H9 (cell line): ENCODE measurements around the gene PRUNE2. TPM values are rescaled to one million over a fixed set of nuclear protein-coding genes. Genes with fewer than 3 reads are reported as not detected.

Experiments
- DNase-seq: peaks from one replicate; pipeline ENCODE4 v3.0.0-alpha.2; 2017
- H2AFZ ChIP-seq: one replicate; pipeline ENCODE4 v1.6.1; 2013; ENCODE audit warnings: mild to moderate bottlenecking, low read length, control low read depth, moderate library complexity
- H2AK5ac ChIP-seq: 2 replicates; pipeline ENCODE4 v1.6.1; 2013; ENCODE audit warnings: low read length, control low read depth, mixed read lengths; ENCODE audit not compliant: insufficient read length
- H2BK120ac ChIP-seq: one replicate; pipeline ENCODE4 v1.6.1; 2013; ENCODE audit warnings: low read depth, mild to moderate bottlenecking, low read length, control low read depth, inconsistent platforms; ENCODE audit not compliant: poor library complexity, severe bottlenecking
- H2BK12ac ChIP-seq: 2 replicates; pipeline ENCODE4 v1.6.1; 2013; ENCODE audit warnings: low read length, control low read depth, mixed read lengths, low read depth; ENCODE audit not compliant: insufficient read length
- H2BK15ac ChIP-seq: 2 replicates; pipeline ENCODE4 v1.6.1; 2013; ENCODE audit warnings: low read depth, low read length, control low read depth
- H2BK20ac ChIP-seq: one replicate; pipeline ENCODE4 v1.6.1; 2013; ENCODE audit warnings: low read depth, mild to moderate bottlenecking, low read length, control low read depth, inconsistent platforms; ENCODE audit not compliant: poor library complexity, severe bottlenecking
- H2BK5ac ChIP-seq: 2 replicates; pipeline ENCODE4 v1.6.1; 2013; ENCODE audit warnings: low read length, control low read depth, mixed read lengths; ENCODE audit not compliant: insufficient read length
- H3K14ac ChIP-seq: 2 replicates; pipeline ENCODE4 v1.6.1; 2013; ENCODE audit warnings: low read length, control low read depth; ENCODE audit not compliant: insufficient read depth
- H3K18ac ChIP-seq: 2 replicates; pipeline ENCODE4 v1.6.1; 2013; ENCODE audit warnings: low read depth, mild to moderate bottlenecking, mixed read lengths, low read length, control low read depth; ENCODE audit not compliant: insufficient read length
- H3K23ac ChIP-seq: 2 replicates; pipeline ENCODE4 v1.6.1; 2013; ENCODE audit warnings: low read length, control low read depth, mixed read lengths, low read depth; ENCODE audit not compliant: insufficient read length
- H3K23me2 ChIP-seq: 2 replicates; pipeline ENCODE4 v1.6.1; 2013; ENCODE audit warnings: low read depth, mild to moderate bottlenecking, mixed read lengths, low read length, control low read depth; ENCODE audit not compliant: insufficient read length, poor library complexity, severe bottlenecking
- H3K27ac ChIP-seq: 2 replicates; pipeline ENCODE4 v1.5.1; 2013; ENCODE audit warnings: low read length, control low read depth, mixed read lengths, low read depth; ENCODE audit not compliant: insufficient read length
- H3K27me3 ChIP-seq: 2 replicates; pipeline ENCODE4 v1.6.1; 2013; ENCODE audit warnings: low read length, control low read depth, inconsistent platforms; ENCODE audit not compliant: insufficient read depth
- H3K4ac ChIP-seq: 2 replicates; pipeline ENCODE4 v1.6.1; 2013; ENCODE audit warnings: low read depth, mild to moderate bottlenecking, control low read depth, inconsistent platforms, low read length, moderate library complexity
- H3K4me1 ChIP-seq: 2 replicates; pipeline ENCODE4 v1.6.1; 2013; ENCODE audit warnings: low read length, control low read depth, inconsistent platforms; ENCODE audit not compliant: insufficient read depth
- H3K4me2 ChIP-seq: 2 replicates; pipeline ENCODE4 v1.6.1; 2013; ENCODE audit warnings: low read length, control low read depth, mixed read lengths; ENCODE audit not compliant: insufficient read length, insufficient read depth
- H3K56ac ChIP-seq: 2 replicates; pipeline ENCODE4 v1.6.1; 2013; ENCODE audit warnings: low read depth, mild to moderate bottlenecking, mixed read lengths, low read length, control low read depth; ENCODE audit not compliant: insufficient read length
- H3K79me1 ChIP-seq: 2 replicates; pipeline ENCODE4 v1.6.1; 2013; ENCODE audit warnings: low read depth, mild to moderate bottlenecking, moderate library complexity, low read length, control low read depth, inconsistent platforms; ENCODE audit not compliant: insufficient read depth, poor library complexity, severe bottlenecking
- H3K79me2 ChIP-seq: 2 replicates; pipeline ENCODE4 v1.6.1; 2013; ENCODE audit warnings: low read length, control low read depth, inconsistent platforms; ENCODE audit not compliant: insufficient read depth
- H3K9ac ChIP-seq: 2 replicates; pipeline ENCODE4 v1.6.1; 2013; ENCODE audit warnings: low read length, control low read depth, mixed read lengths; ENCODE audit not compliant: insufficient read length; ENCODE audit errors: extremely low read depth
- H3K9me3 ChIP-seq: one replicate; pipeline ENCODE4 v1.6.1; 2013; ENCODE audit warnings: low read depth, low read length, inconsistent platforms; ENCODE audit not compliant: control insufficient read depth
- H3T11ph ChIP-seq: one replicate; pipeline ENCODE4 v1.6.1; 2013; ENCODE audit warnings: mild to moderate bottlenecking, low read length, control low read depth, inconsistent platforms
- H4K20me1 ChIP-seq: one replicate; pipeline ENCODE4 v1.6.1; 2013; ENCODE audit not compliant: control insufficient read depth, insufficient read length, insufficient read depth
- H4K5ac ChIP-seq: 2 replicates; pipeline ENCODE4 v1.6.1; 2013; ENCODE audit warnings: low read depth, mild to moderate bottlenecking, mixed read lengths, low read length, control low read depth; ENCODE audit not compliant: insufficient read length
- H4K8ac ChIP-seq: replicated peaks from 2 replicates; pipeline ENCODE4 v1.6.1; 2013; ENCODE audit warnings: low read length, control low read depth, mixed read lengths, low read depth; ENCODE audit not compliant: insufficient read length
- H4K91ac ChIP-seq: 2 replicates; pipeline ENCODE4 v1.6.1; 2013; ENCODE audit warnings: low read depth, mild to moderate bottlenecking, moderate library complexity, mixed read lengths, low read length, control low read depth; ENCODE audit not compliant: insufficient read length
- H3K27ac Mint-ChIP-seq, 3 experiments: 2 replicates in 2 of 3; 3 replicates in 1 of 3; pipeline ENCODE4 v1.8.0; 2020 to 2021; ENCODE audit warnings: mixed read lengths in 3 of 3, mild to moderate bottlenecking in 1 of 3, moderate library complexity in 1 of 3
- H3K27me3 Mint-ChIP-seq: 2 replicates; pipeline ENCODE4 v1.8.0; 2021; ENCODE audit warnings: low read depth, mild to moderate bottlenecking, moderate library complexity, mixed read lengths
- H3K36me3 Mint-ChIP-seq, 3 experiments: 2 replicates in 2 of 3; 3 replicates in 1 of 3; pipeline ENCODE4 v1.8.0; 2020 to 2021; ENCODE audit warnings: low read depth in 3 of 3, mixed read lengths in 3 of 3; ENCODE audit not compliant: insufficient read depth in 1 of 3
- H3K4me1 Mint-ChIP-seq, 2 experiments: 2 replicates each; pipeline ENCODE4 v1.8.0; 2020; ENCODE audit warnings: mixed read lengths in 2 of 2
- H3K4me3 Mint-ChIP-seq, 2 experiments: 2 replicates in 1 of 2; 3 replicates in 1 of 2; pipeline ENCODE4 v1.8.0; 2020 to 2021; ENCODE audit warnings: mild to moderate bottlenecking in 2 of 2, mixed read lengths in 2 of 2, moderate library complexity in 1 of 2
- H3K9me3 Mint-ChIP-seq, 2 experiments: 2 replicates in 1 of 2; 3 replicates in 1 of 2; pipeline ENCODE4 v1.8.0; 2020; ENCODE audit warnings: mild to moderate bottlenecking in 2 of 2, mixed read lengths in 2 of 2, moderate library complexity in 1 of 2
- WGBS: extraction: QIAGEN DNeasy Blood & Tissue Kit; methylation state at CpG from one replicate; pipeline ENCODE4 v1.1.7; 2013; ENCODE audit warnings: missing lambda C conversion rate, low lambda C conversion rate, mixed read lengths; ENCODE audit not compliant: insufficient read length; ENCODE audit errors: extremely low coverage; 5-methylcytosine and 5-hydroxymethylcytosine counted together
- total RNA-seq: library from RNA; stranded (reverse); gene quantifications from 2 replicates; pipeline ENCODE4 v1.2.1, GENCODE V29; 2021
- TF ChIP-seq, protein P1 (sequence below): fragments of 200-600 bp; sonication (generic); conservative IDR thresholded peaks from 3 replicates; pipeline ENCODE4 v1.8.0; 2021; ENCODE audit warnings: antibody characterized with exemption, mild to moderate bottlenecking

The PRUNE2 gene
- total RNA-seq, 1 experiment from 2014 or later = 12.1 TPM

DNA sequence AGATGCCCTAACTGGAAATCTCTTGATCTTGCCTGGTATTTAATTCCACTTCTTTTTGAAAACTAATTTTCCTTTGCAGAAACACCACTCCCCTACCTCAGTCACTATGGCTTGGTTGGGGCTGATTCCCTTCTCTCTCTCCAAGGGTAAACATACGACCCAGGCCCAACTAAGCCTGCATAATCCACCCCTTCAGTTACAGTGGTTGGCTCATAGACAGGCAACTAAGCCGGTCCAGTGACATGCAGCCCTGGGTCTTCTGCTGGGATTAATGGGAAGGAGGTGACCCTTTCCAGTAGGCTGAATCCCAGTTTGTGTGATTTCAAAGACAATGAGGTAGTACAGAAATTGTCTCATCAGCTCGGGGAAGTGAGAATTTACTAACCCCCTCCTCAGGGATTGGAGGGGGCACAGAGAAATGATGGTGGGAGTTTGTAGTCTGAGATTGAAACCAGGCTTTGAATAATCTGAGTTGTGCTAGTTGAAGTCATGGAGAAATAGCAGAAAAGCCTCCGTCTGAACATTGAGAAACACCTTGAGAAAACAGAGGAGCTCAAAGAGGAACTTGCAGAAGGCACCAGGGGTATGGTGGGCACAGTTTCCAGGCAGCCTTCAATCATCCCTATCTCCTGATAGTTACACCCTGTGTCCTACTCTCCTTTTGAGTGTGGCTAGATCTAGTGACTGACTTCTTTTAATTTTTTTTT, 298.0 kb downstream of the PRUNE2 start:
- Histone ChIP-seq H2BK5ac (no peak overlapping the region), H2AK5ac (no peak overlapping the region), H4K5ac (no peak overlapping the region), H2BK120ac (no peak overlapping the region), H3K9ac (no peak overlapping the region), H3K27ac (no peak overlapping the region), H3K4me1 (no peaks in the 10 kb centered on the region), H3K23me2 (no peaks in the 10 kb centered on the region), H3K79me2 (no peaks in the 10 kb centered on the region), H3K23ac (no peak overlapping the region), H3K14ac (no peak overlapping the region), H4K8ac (no peak overlapping the region), H2BK20ac (no peak overlapping the region), H3K27me3 (no peaks in the 10 kb centered on the region), H2BK12ac (no peak overlapping the region), H4K20me1 (no peaks in the 10 kb centered on the region), H3K4ac (no peak overlapping the region), H2BK15ac (no peak overlapping the region), H4K91ac (no peak overlapping the region), H2AFZ (no peak overlapping the region), H3K79me1 (no peaks in the 10 kb centered on the region), H3T11ph (no peak overlapping the region), H3K9me3 (no peaks in the 10 kb centered on the region), H3K18ac (no peak overlapping the region), H3K4me2 (no peak overlapping the region), H3K56ac (no peak overlapping the region)
- no peak overlapping the region for H3K4me3 Mint-ChIP-seq
- H3K27ac Mint-ChIP-seq = no peak overlapping the region
- TF ChIP-seq, protein P1, sequence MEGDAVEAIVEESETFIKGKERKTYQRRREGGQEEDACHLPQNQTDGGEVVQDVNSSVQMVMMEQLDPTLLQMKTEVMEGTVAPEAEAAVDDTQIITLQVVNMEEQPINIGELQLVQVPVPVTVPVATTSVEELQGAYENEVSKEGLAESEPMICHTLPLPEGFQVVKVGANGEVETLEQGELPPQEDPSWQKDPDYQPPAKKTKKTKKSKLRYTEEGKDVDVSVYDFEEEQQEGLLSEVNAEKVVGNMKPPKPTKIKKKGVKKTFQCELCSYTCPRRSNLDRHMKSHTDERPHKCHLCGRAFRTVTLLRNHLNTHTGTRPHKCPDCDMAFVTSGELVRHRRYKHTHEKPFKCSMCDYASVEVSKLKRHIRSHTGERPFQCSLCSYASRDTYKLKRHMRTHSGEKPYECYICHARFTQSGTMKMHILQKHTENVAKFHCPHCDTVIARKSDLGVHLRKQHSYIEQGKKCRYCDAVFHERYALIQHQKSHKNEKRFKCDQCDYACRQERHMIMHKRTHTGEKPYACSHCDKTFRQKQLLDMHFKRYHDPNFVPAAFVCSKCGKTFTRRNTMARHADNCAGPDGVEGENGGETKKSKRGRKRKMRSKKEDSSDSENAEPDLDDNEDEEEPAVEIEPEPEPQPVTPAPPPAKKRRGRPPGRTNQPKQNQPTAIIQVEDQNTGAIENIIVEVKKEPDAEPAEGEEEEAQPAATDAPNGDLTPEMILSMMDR = no peak
- H3K36me3 Mint-ChIP-seq = peaks cover 0 to 8% (median 1%) of the 10 kb centered on the region in 3 experiments; a peak in 3 of 7 replicates
- no peak for DNase-seq
- H3K4me1 Mint-ChIP-seq = peaks cover 3% of the 10 kb centered on the region in 2 experiments; a peak in 3 of 4 replicates
- H3K27me3 Mint-ChIP-seq = no peaks in the 10 kb centered on the region; the same call in 1 of the 2 replicates
- no CpG with 5 or more reads among the region's 4 CpGs for WGBS
- H3K9me3 Mint-ChIP-seq = no peaks in the 10 kb centered on the region
